ENCODE results near the gene MYO7A. TPM values are rescaled to one million over a fixed set of nuclear protein-coding genes. Genes with fewer than 3 reads are reported as not detected.

Gene MYO7A
- total and polyA plus RNA-seq, 2 experiments from 2014 or later = 1.8 to 5.4 TPM

GRCh38 chr11:77213589-77214428 is 85.8 kb downstream of the MYO7A start:
- no peaks in the 10 kb centered on the region; the same call in 1 of the 3 replicates for H3K9me3 Mint-ChIP-seq

More at GRCh38 chr11:77213589-77214428, 85.8 kb downstream of the MYO7A start:
- TF ChIP-seq CREB1 (CRISPR knock-in tag; IDR thresholded peaks at IDR 0.05; ENCODE audit: low read depth) (no peak), ZNF462 (CRISPR knock-in tag; IDR thresholded peaks at IDR 0.05) (no peak)
- Mint-ChIP-seq H3K36me3 (ENCODE audit: low read depth) (no peaks in the 10 kb centered on the region; the same call in 2 of the 3 replicates), H3K4me3 (no peak overlapping the region), H3K27me3 (ENCODE audit: insufficient read depth, low read depth, poor library complexity) (peaks cover 4% of the 10 kb centered on the region), H3K4me1 (no peaks in the 10 kb centered on the region), H3K27ac (no peak overlapping the region)
- no peaks in the 10 kb centered on the region for H4K20me1 ChIP-seq (replicated peaks; ENCODE audit: insufficient read depth)
- no peak overlapping the region for H3K4me2 ChIP-seq
- no peaks in the 10 kb centered on the region for H3K9me2 ChIP-seq (ENCODE audit: insufficient read depth)
- H3K27me3 ChIP-seq (ENCODE audit: insufficient read depth) = no peaks in the 10 kb centered on the region
- H3K4me3 ChIP-seq = no peak overlapping the region
- H2AFZ ChIP-seq = no peak overlapping the region
- H3K36me3 ChIP-seq (ENCODE audit: insufficient read depth) = no peaks in the 10 kb centered on the region
- H3K27ac ChIP-seq (ENCODE audit: low read depth) = no peak overlapping the region
- DNase-seq (ENCODE audit: low spot score) (no peak), ATAC-seq (no peak)
- H3K79me2 ChIP-seq (replicated peaks; ENCODE audit: insufficient read depth) = no peaks in the 10 kb centered on the region
- no peaks in the 10 kb centered on the region for H3F3A ChIP-seq (replicated peaks; ENCODE audit: low read depth)
- no peaks in the 10 kb centered on the region for H3K4me1 ChIP-seq (ENCODE audit: insufficient read depth)
